Kidney (tissue), 14 donors: Measurements from ENCODE around the gene BOLA2B. TPM values are rescaled to one million over a fixed set of nuclear protein-coding genes. Genes with fewer than 3 reads are reported as not detected.
A peak's percentile ranks its signal among the peaks of the same experiment; 100 is the strongest.

Experiments
- DNase-seq, 5 donors: peaks; one replicate each; pipeline ENCODE4 v3.0.0-alpha.2; 2013 to 2020
- FAIRE-seq: peaks from 2 replicates; lab custom pipeline; 2012; peaks lifted over from hg19 to GRCh38; lab: Jason Lieb, UNC
- H3K27ac ChIP-seq, 2 donors: one replicate each; pipeline ENCODE4 v1.7.0; 2013; ENCODE audit warnings: low read depth in 2 of 2, low read length in 2 of 2, inconsistent platforms in 1 of 2
- H3K27me3 ChIP-seq: one replicate; pipeline ENCODE4 v1.7.1; 2013; ENCODE audit warnings: low read length, inconsistent platforms; ENCODE audit not compliant: control insufficient read depth, insufficient read depth
- H3K36me3 ChIP-seq, 3 donors: one replicate each; pipeline versions ENCODE4 v1.7.0 to v1.7.1; 2013; ENCODE audit warnings: low read length in 3 of 3, control low read depth in 1 of 3, inconsistent platforms in 1 of 3; ENCODE audit not compliant: insufficient read depth in 3 of 3, control insufficient read depth in 2 of 3
- H3K4me1 ChIP-seq, 3 donors: one replicate each; pipeline versions ENCODE4 v1.7.0 to v1.7.1; 2013; ENCODE audit warnings: low read length in 3 of 3, inconsistent platforms in 1 of 3, low read depth in 1 of 3; ENCODE audit not compliant: control insufficient read depth in 2 of 3, insufficient read depth in 2 of 3
- H3K4me3 ChIP-seq, 3 donors: one replicate each; pipeline versions ENCODE4 v1.7.0 to v1.8.1; 2013; ENCODE audit warnings: low read length in 3 of 3, control low read depth in 1 of 3, inconsistent platforms in 1 of 3
- H3K9ac ChIP-seq, 3 donors: one replicate each; pipeline versions ENCODE4 v1.7.0 to v1.7.1; 2013; ENCODE audit warnings: low read length in 3 of 3, control low read depth in 1 of 3, inconsistent platforms in 1 of 3
- H3K9me3 ChIP-seq, 3 donors: one replicate each; pipeline versions ENCODE4 v1.7.0 to v1.7.1; 2013; ENCODE audit warnings: low read length in 3 of 3, control low read depth in 1 of 3, inconsistent platforms in 1 of 3; ENCODE audit not compliant: control insufficient read depth in 2 of 3, insufficient read depth in 1 of 3
- intact Hi-C: fragments of 100-400 bp; cut with DNase I; formaldehyde crosslinking; loops from one replicate; pipeline ENCODE4 v1.11.1; 2022
- polyA plus RNA-seq: library from polyadenylated mRNA; stranded (reverse); fragments of 350-450 nt; fragmentation: Illumina TruSeq; extraction: RNeasy Lipid Tissue Mini Kit (QIAGEN cat#74804); gene quantifications from one replicate; pipeline ENCODE4 v1.2.3, GENCODE V29; 2014; ENCODE audit warnings: low read depth, low replicate concordance; ENCODE audit not compliant: insufficient read depth
- total RNA-seq: library from RNA; stranded (reverse); fragmentation: NEBNext Ultra II Directional; extraction: Animal tissue kit (Norgen Biotek cat#: 25700); gene quantifications from one replicate; pipeline ENCODE4 v1.2.1, GENCODE V29; 2021
- TF ChIP-seq, protein P1 (sequence below): IDR thresholded peaks from 3 replicates; pipeline ENCODE4 v1.5.1; 2012; ENCODE audit warnings: mild to moderate bottlenecking, moderate library complexity, borderline replicate concordance; ENCODE audit not compliant: insufficient read depth; ENCODE audit errors: extremely low read depth
- donor health status: control.
- donor health status: control.
- donor health status: control.
- donor health status: control.
- donor health status: control.
- donor health status: DM: yes; HTN: yes; CAD: no.
- donor health status: Normal renal cell carcinoma (clear cell type).

The BOLA2B gene
- total and polyA plus RNA-seq, 2 donors from 2014 or later, result 77.6 to 177 TPM

DNA sequence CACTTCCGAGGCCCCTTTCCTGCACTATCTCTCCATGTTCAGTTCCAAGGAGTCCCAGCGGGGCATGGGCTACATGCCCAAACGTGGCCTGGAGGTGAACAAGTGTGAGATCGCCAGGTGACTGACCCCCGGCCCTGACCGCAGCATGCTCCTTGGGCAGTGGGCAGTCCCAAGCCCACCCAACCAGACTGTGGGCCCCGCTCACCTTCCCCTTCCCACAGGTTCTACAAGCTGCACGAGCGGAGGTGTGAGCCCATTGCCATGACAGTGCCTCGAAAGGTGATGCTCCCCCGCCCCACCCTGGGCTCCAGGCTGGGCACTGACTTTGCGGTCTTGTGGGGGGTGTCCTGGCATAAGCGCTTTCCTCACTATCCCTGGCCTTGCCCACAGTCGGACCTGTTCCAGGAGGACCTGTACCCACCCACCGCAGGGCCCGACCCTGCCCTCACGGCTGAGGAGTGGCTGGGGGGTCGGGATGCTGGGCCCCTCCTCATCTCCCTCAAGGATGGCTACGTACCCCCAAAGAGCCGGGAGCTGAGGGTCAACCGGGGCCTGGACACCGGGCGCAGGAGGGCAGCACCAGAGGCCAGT lies 5.4 kb downstream of the BOLA2B start:
- peaks cover 0 to 2% (median 0%) of the 10 kb centered on the region in 3 donors for H3K4me1 ChIP-seq
- H3K9ac ChIP-seq, result no peak overlapping the region
- H3K4me3 ChIP-seq, result no peak overlapping the region
- H3K36me3 ChIP-seq, result no peaks in the 10 kb centered on the region
- intact Hi-C loops, result no loop called here
- no peak for FAIRE-seq
- H3K27me3 ChIP-seq, result no peaks in the 10 kb centered on the region
- DNase-seq, result peak in 2 of 5 donors; percentile 52 to 78
- H3K9me3 ChIP-seq, result no peaks in the 10 kb centered on the region
- TF ChIP-seq, protein P1, sequence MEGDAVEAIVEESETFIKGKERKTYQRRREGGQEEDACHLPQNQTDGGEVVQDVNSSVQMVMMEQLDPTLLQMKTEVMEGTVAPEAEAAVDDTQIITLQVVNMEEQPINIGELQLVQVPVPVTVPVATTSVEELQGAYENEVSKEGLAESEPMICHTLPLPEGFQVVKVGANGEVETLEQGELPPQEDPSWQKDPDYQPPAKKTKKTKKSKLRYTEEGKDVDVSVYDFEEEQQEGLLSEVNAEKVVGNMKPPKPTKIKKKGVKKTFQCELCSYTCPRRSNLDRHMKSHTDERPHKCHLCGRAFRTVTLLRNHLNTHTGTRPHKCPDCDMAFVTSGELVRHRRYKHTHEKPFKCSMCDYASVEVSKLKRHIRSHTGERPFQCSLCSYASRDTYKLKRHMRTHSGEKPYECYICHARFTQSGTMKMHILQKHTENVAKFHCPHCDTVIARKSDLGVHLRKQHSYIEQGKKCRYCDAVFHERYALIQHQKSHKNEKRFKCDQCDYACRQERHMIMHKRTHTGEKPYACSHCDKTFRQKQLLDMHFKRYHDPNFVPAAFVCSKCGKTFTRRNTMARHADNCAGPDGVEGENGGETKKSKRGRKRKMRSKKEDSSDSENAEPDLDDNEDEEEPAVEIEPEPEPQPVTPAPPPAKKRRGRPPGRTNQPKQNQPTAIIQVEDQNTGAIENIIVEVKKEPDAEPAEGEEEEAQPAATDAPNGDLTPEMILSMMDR, result no peak
- H3K27ac ChIP-seq, result no peak overlapping the region

DNA sequence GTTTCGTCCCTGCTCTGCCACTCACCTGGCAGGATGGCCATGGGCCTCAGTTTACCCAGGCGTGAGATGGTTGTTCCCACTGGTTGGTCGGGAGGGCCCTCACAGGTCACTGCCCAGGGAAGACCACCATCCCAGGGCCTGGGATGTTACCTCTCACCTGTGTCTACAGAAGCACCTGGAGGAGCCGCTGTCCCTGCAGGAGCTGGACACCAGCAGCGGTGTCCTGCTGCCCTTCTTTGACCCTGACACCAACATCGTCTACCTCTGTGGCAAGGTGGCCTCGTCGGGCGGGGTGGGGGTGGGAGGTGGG lies 6.0 kb downstream of the BOLA2B start:
- FAIRE-seq (no peak), DNase-seq (peak in 1 of 5 donors; percentile 72)
- no peak overlapping the region for H3K9ac ChIP-seq
- H3K27me3 ChIP-seq, result no peaks in the 10 kb centered on the region
- intact Hi-C loops, result no loop called here
- no peaks in the 10 kb centered on the region for H3K36me3 ChIP-seq
- no peak overlapping the region for H3K4me3 ChIP-seq
- peaks cover 0 to 2% (median 0%) of the 10 kb centered on the region in 3 donors for H3K4me1 ChIP-seq
- H3K9me3 ChIP-seq, result no peaks in the 10 kb centered on the region
- TF ChIP-seq, protein P1, result no peak
- H3K27ac ChIP-seq, result no peak overlapping the region

DNA sequence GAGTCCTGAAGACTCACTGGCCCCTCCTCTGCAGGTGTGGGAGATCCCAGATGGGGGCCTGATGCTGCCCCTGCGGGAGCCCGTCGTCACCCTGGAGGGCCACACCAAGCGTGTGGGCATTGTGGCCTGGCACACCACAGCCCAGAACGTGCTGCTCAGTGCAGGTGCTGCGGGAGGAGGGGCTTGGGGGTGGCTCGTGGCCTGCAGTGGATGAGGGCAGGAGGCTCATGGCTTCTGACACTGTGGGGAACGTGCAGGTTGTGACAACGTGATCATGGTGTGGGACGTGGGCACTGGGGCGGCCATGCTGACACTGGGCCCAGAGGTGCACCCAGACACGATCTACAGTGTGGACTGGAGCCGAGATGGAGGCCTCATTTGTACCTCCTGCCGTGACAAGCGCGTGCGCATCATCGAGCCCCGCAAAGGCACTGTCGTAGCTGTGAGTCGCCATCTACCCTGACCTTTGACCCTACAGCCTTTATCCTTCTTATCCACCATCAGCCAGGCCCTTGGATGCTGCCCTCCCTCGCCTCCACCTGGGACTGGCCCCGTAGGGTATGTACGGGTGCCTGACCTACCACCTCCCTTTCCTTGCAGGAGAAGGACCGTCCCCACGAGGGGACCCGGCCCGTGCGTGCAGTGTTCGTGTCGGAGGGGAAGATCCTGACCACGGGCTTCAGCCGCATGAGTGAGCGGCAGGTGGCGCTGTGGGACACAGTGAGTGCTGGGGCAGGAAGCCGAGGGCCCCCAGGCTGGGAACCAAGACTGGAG lies 6.5 kb downstream of the BOLA2B start:
- no peak for FAIRE-seq
- peak; percentile 23 to 90 (median 34) for DNase-seq
- H3K4me1 ChIP-seq, result peaks cover 0 to 2% (median 0%) of the 10 kb centered on the region in 3 donors
- H3K9ac ChIP-seq, result no peak overlapping the region
- no peak overlapping the region for H3K27ac ChIP-seq
- H3K9me3 ChIP-seq, result no peaks in the 10 kb centered on the region
- TF ChIP-seq, protein P1, result peak; percentile 38
- no peaks in the 10 kb centered on the region for H3K27me3 ChIP-seq
- intact Hi-C loops, result no loop called here
- H3K36me3 ChIP-seq, result no peaks in the 10 kb centered on the region
- no peak overlapping the region for H3K4me3 ChIP-seq
